Left lung (tissue), 10 donors: ENCODE measurements around the gene PLPP7. TPM values are rescaled to one million over a fixed set of nuclear protein-coding genes. Genes with fewer than 3 reads are reported as not detected.
"Not testable (repeated sequence)": the region's sequence is repeated elsewhere in the genome, so short reads cannot be mapped to it uniquely, and the experiment has no call there.

Source experiments
- ATAC-seq: fragments of 200-7000 bp; cut with Tn5 transposase; one replicate; pipeline ENCODE4 v1.9.1; 2020; ENCODE audit warnings: moderate library complexity
- DNase-seq, 4 donors: peaks; one replicate each; pipeline ENCODE4 v3.0.0-alpha.2; 2013 to 2020
- H3K27ac ChIP-seq, 2 donors: fragments of 200-600 bp; sonication (generic) in 1 of 2; one replicate each; pipeline versions ENCODE4 v1.5.0 to v1.8.0; 2020 to 2021
- H3K27me3 ChIP-seq, 2 donors: fragments of 200-600 bp; sonication (generic) in 1 of 2; one replicate each; pipeline versions ENCODE4 v1.5.0 to v1.8.0; 2020 to 2021
- H3K36me3 ChIP-seq, 2 donors: fragments of 200-600 bp; sonication (generic) in 1 of 2; one replicate each; pipeline versions ENCODE4 v1.5.0 to v1.8.0; 2020 to 2021
- H3K4me1 ChIP-seq, 2 donors: fragments of 200-600 bp; one replicate each; pipeline ENCODE4 v1.8.0; 2021
- H3K4me3 ChIP-seq, 2 donors: fragments of 200-600 bp; sonication (generic) in 1 of 2; one replicate each; pipeline versions ENCODE4 v1.5.0 to v1.8.0; 2020 to 2021; ENCODE audit warnings: mild to moderate bottlenecking in 1 of 2
- H3K9me3 ChIP-seq, 2 donors: fragments of 200-600 bp; sonication (generic) in 1 of 2; one replicate each; pipeline versions ENCODE4 v1.5.0 to v1.8.0; 2020 to 2021
- CTCF ChIP-seq, 2 donors: fragments of 200-600 bp; sonication (generic) in 1 of 2; IDR thresholded peaks; one replicate each; pipeline versions ENCODE4 v1.5.0 to v1.8.0; 2021; ENCODE audit warnings: antibody characterized with exemption in 2 of 2
- intact Hi-C, 2 donors: fragments of 100-400 bp; cut with DNase I; formaldehyde crosslinking; loops; one replicate each; pipeline versions ENCODE4 v1.11.2 to v1.14.2; 2022
- polyA plus RNA-seq, 6 donors: library from polyadenylated mRNA; unstranded; fragments of 120-200 nt; gene quantifications; one replicate each; pipeline ENCODE4 v1.2.1, GENCODE V29; 2013; ENCODE audit not compliant: insufficient read length in 6 of 6
- total RNA-seq, 2 donors: library from RNA; stranded (reverse); fragmentation: NEBNext Ultra II Directional; extraction: Animal tissue kit (Norgen Biotek cat#: 25700); gene quantifications; one replicate each; pipeline ENCODE4 v1.2.1, GENCODE V29; 2021
- donor health status: DM: no; HTN: yes; CAD: no.
- donor health status: DM: no; HTN: no; CAD: no.

Gene PLPP7
- total and polyA plus RNA-seq, 8 donors = 1.1 to 2.3 (median 1.4) TPM

GRCh38 chr9:131348631-131349521 is 59.4 kb downstream of the PLPP7 start:
- peaks cover 0 to 11% of the 10 kb centered on the region in 2 donors for H3K4me1 ChIP-seq
- TF ChIP-seq CTCF (IDR thresholded peaks at IDR 0.05) = no peak
- ATAC-seq = no peak
- H3K9me3 ChIP-seq = no peaks in the 10 kb centered on the region
- H3K4me3 ChIP-seq = no peak overlapping the region
- intact Hi-C loops = loop anchor here (10.0 kb wide), 2 partner anchors 126 to 1306 kb away; no protein-coding TSS in a partner anchor
- no peak overlapping the region for H3K27ac ChIP-seq
- no peaks in the 10 kb centered on the region for H3K36me3 ChIP-seq
- no peaks in the 10 kb centered on the region for H3K27me3 ChIP-seq
- DNase-seq = peak in 1 of 4 donors; percentile 19

- Histone ChIP-seq H3K9me3 (no peaks in the 10 kb centered on the region), H3K27me3 (no peaks in the 10 kb centered on the region), H3K4me3 (no peak overlapping the region), H3K27ac (no peak overlapping the region), H3K4me1 (peaks cover 0 to 11% of the 10 kb centered on the region in 2 donors), H3K36me3 (no peaks in the 10 kb centered on the region)
- intact Hi-C loops = loop anchor here (10.0 kb wide), 2 partner anchors 125 to 1305 kb away; no protein-coding TSS in a partner anchor
- ATAC-seq (peak; percentile 6), DNase-seq (no peak)
- TF ChIP-seq CTCF (IDR thresholded peaks at IDR 0.05) = no peak
Observed at GRCh38 chr9:131349522-131349880, 60.0 kb downstream of the PLPP7 start.

- ATAC-seq = peak; percentile 99
- no peak overlapping the region for H3K27ac ChIP-seq
- peak; percentile 77 to 78 for TF ChIP-seq CTCF (IDR thresholded peaks at IDR 0.05)
- no peak overlapping the region for H3K4me3 ChIP-seq
- H3K27me3 ChIP-seq = no peaks in the 10 kb centered on the region
- intact Hi-C loops = loop anchor here (10.0 kb wide), 2 partner anchors 125 to 1305 kb away; no protein-coding TSS in a partner anchor
- DNase-seq = peak; percentile 70 to 96 (median 88)
- peaks cover 0 to 11% of the 10 kb centered on the region in 2 donors for H3K4me1 ChIP-seq
- no peaks in the 10 kb centered on the region for H3K36me3 ChIP-seq
- H3K9me3 ChIP-seq = no peaks in the 10 kb centered on the region
Observed at GRCh38 chr9:131349881-131350563, 60.5 kb downstream of the PLPP7 start.

- DNase-seq (peak in 1 of 4 donors; percentile 33), ATAC-seq (peak; percentile 84)
- H3K36me3 ChIP-seq, intact Hi-C loops, H3K4me3 ChIP-seq, H3K27me3 ChIP-seq, H3K9me3 ChIP-seq: not testable (repeated sequence)
- Histone ChIP-seq H3K27ac (peak overlapping the region in 1 of 2 donors; percentile 57), H3K4me1 (peaks cover 0 to 25% of the 10 kb centered on the region in 2 donors)
Observed at GRCh38 chr9:131356479-131356878, 67.0 kb downstream of the PLPP7 start.

- no peak for ATAC-seq
- Histone ChIP-seq H3K4me1 (peaks cover 0 to 27% of the 10 kb centered on the region in 2 donors), H3K27ac (no peak overlapping the region), H3K4me3 (no peak overlapping the region), H3K36me3 (no peaks in the 10 kb centered on the region), H3K9me3 (no peaks in the 10 kb centered on the region), H3K27me3 (no peaks in the 10 kb centered on the region)
- peak in 1 of 4 donors; percentile 22 for DNase-seq
- TF ChIP-seq CTCF (IDR thresholded peaks at IDR 0.05) = no peak
- intact Hi-C loops = no loop called here
Observed at GRCh38 chr9:131358556-131358955, 69.0 kb downstream of the PLPP7 start.

Other genes starting within 250 kb of the PLPP7 start
- 10 to 100 TPM in 1 of 2 donors, 1 to 10 TPM in 1; 9.3 to 21.1 TPM for gene AIF1L, start 193.2 kb upstream of the PLPP7 start, total RNA-seq
- gene AIF1L, start 193.2 kb upstream of the PLPP7 start, polyA plus RNA-seq = 10 to 100 TPM; 39.9 to 49.2 (median 43.1) TPM
- 10 to 100 TPM; 47.2 to 58.4 TPM for gene NUP214, start 164.1 kb upstream of the PLPP7 start, total RNA-seq
- gene NUP214, start 164.1 kb upstream of the PLPP7 start, polyA plus RNA-seq = 10 to 100 TPM; 43.8 to 49.6 (median 46.5) TPM
- gene FAM78A, start 13.2 kb upstream of the PLPP7 start, total RNA-seq = 10 to 100 TPM in 1 of 2 donors, 1 to 10 TPM in 1; 7.8 to 18.1 TPM
- 1 to 10 TPM; 3.5 to 7.2 (median 5.8) TPM for gene FAM78A, start 13.2 kb upstream of the PLPP7 start, polyA plus RNA-seq
- 100 to 1,000 TPM; 165 to 176 TPM for gene PRRC2B, start 104.4 kb downstream of the PLPP7 start, total RNA-seq
- gene PRRC2B, start 104.4 kb downstream of the PLPP7 start, polyA plus RNA-seq = 100 to 1,000 TPM; 159 to 233 (median 202) TPM
- 10 to 100 TPM; 20.3 to 32.6 TPM for gene POMT1, start 213.2 kb downstream of the PLPP7 start, total RNA-seq
- 10 to 100 TPM; 38.3 to 56.9 (median 40.0) TPM for gene POMT1, start 213.2 kb downstream of the PLPP7 start, polyA plus RNA-seq
- 10 to 100 TPM; 24.2 to 25.9 TPM for gene UCK1, start 241.5 kb downstream of the PLPP7 start, total RNA-seq
- gene UCK1, start 241.5 kb downstream of the PLPP7 start, polyA plus RNA-seq = 10 to 100 TPM; 28.2 to 33.9 (median 30.0) TPM